HG03460 (cell line): Measurements from ENCODE around the gene ADAMTSL3.
"Not testable (repeated sequence)": the region's sequence is repeated elsewhere in the genome, so short reads cannot be mapped to it uniquely, and the experiment has no call there.

Experiments
- ATAC-seq: cut with Tn5 transposase; IDR thresholded peaks from one replicate; pipeline ENCODE4 v1.9.1; 2021; ENCODE audit not compliant: unreplicated experiment

ADAMTSL3 gene

GRCh38 chr15:83697716-83698115 lies 43.8 kb downstream of the ADAMTSL3 start:
- ATAC-seq, result no peak

GRCh38 chr15:83698294-83698693 lies 44.4 kb downstream of the ADAMTSL3 start:
- no peak for ATAC-seq

DNA sequence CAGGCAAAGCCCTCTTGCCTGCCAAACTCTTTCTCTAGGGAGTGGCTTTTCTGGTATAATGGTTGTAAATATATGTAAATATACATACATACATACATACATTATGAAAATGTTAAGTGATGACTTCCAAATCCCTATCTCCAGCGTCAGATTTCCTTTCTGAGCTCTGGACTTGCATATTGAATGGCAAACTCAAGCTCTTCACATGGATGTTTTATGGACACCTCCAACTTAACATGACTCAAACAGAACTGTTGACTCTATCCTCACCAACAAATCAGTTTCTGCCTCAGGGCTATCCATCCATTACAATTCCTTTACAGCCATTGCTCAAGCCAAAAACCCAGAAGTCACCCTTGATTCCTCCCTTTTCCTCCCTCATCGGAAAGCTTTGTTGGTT lies 45.1 kb downstream of the ADAMTSL3 start:
- ATAC-seq, result no peak

- ATAC-seq, result no peak
These were observed 46.2 kb downstream of the ADAMTSL3 start for GRCh38 chr15:83700082-83700481.

DNA sequence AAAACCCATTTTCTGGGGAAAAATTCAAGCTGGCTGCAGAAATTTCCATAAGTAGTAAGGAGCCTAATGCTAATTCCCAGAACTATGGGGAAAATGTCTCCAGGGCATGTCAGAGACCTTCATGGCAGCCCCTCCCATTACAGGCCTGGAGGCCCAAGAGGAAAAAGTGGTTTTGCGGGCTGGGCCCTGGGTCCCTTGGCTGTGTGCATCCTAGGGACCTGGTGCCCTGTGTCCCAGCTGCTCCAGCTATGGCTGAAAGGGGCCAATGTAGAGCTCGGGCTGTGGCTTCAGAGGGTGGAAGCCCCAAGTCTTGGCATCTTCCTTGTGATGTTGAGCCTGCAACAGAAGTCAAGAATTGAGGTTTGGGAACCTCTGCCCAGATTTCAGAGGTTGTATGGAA lies 48.4 kb downstream of the ADAMTSL3 start:
- not testable (repeated sequence) for ATAC-seq

DNA sequence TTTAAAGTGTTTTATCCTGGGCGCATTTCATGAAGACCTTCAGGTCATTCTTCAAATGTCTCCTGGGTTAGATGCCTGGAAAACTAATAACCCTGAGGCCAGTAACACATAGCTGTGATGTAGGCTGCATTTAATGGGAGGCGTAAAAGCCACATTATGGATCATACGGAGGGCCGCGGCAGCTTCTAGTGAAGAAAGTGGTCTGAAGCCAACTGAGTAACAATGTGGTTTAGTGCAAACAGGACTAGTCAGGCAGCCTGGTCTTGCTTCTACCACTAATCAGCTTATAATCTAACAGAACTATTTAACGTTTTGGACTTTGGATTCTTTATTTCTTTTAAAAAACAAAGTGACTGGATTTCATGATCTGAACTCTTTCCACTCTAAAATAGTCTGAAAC lies 54.4 kb downstream of the ADAMTSL3 start:
- no peak for ATAC-seq

DNA sequence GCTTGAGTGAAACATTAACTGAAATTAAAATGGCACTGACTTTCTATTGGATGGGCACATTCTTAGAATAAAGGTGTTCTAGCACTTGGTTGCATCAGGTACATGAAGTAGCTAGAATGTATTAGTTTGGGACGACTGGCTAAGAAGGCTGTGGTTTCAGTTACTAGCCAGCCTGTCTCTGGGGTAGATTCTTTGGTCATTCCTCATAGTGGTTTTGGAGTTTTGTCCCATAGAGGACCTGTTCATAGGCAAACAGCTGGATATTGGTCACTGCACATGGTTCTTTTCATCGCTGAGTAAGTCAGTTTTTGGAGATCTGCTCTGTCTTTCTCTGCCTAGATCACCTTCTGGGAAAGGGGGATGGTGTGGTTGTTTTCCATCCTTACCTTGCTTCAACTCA lies 55.3 kb downstream of the ADAMTSL3 start:
- ATAC-seq, result no peak

DNA sequence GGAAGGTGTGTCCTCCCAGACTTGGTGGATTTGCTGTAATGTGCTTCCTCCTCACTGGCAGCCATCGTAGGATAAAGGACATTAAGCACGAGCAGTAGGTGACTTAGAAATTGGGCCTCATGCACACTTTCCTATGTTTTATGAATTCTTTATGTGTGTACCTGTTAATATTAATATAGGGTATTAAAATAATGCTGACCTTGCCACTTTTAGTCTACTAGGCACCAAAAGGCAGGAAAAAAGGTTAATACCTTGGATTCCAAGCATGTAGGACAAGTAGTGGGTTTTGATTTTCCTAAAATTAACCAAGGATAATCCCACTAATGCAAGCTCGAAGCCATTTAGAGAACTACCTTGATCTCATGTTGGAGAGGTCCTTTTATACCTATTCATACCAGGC lies 55.9 kb downstream of the ADAMTSL3 start:
- no peak for ATAC-seq

GRCh38 chr15:83710452-83710851 lies 56.5 kb downstream of the ADAMTSL3 start:
- no peak for ATAC-seq

DNA sequence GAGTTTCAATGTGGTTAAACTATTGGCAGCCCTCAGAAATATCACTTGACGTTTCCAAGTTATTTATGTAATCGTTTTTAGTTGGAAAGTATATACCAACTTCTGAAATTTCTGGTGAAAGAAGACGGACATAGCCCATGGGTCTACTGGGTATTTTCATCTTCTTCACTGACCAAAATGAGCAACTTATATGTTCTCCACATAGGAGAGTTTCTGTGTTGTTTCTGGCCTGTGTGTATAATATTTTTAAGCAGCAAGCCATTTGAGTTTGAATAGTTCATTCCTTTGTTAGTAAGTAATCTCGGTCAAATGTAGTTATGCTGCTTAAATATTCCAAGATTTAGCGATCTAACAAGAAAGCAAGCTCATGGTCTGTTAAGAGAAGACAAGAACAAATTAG lies 57.3 kb downstream of the ADAMTSL3 start:
- no peak for ATAC-seq

GRCh38 chr15:83713242-83713641 lies 59.3 kb downstream of the ADAMTSL3 start:
- ATAC-seq, result no peak

GRCh38 chr15:83714939-83715628 lies 61.2 kb downstream of the ADAMTSL3 start:
- no peak for ATAC-seq

DNA sequence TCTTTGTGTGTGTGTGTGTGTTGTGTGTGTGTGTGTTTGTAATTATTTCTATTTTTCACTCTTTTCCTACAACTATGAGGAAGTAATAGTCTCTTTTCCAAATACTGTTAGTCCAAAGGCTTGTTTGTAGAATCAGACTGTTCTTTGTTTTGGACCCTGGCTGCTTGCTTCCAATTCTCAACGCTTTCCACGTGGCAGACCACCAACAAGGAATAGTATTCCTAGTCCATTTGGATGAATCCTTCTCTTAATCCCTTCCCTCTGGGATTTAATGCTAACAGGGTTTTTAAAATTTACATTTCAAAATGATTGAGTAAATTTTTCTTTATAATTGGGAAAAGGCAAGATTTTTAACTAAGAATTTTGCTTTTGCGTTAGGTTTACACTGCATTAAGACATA lies 62.7 kb downstream of the ADAMTSL3 start:
- ATAC-seq, result no peak

DNA sequence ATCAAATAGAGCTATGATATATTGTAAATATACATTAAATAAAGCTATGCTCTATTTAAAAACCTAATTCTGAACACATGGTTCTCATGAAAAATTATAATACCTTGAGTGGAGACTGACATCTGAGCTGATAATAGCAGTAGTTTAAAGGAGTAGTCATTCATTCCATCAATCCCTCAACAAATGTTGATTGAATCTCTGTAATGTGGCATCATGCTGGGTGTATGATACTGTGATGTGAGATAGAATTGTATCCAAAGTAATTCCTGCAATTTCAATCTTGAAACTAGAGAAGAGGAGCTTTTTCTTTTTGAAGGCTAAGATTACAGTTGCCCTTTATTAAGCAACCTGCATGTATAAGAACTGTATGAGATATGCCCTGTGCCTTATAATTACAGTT lies 63.1 kb downstream of the ADAMTSL3 start:
- ATAC-seq, result no peak

DNA sequence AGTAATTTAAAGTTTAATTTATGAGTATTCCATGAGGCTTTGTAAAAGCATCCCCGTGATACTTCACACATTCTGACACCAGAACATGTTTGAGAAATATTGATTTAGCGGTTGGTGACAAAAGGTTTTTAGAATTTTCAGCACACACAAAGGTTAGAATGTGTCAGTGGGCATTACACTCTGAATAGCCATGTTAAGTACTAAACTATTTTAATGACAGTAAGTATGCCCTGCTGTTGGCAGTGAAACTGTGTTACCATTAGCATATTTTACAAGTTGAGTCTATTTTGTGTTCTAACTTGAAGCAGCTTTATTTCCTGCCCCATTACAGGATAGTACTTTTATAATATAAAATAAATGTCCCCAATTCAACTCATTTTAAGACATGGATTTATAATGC lies 66.5 kb downstream of the ADAMTSL3 start:
- no peak for ATAC-seq

DNA sequence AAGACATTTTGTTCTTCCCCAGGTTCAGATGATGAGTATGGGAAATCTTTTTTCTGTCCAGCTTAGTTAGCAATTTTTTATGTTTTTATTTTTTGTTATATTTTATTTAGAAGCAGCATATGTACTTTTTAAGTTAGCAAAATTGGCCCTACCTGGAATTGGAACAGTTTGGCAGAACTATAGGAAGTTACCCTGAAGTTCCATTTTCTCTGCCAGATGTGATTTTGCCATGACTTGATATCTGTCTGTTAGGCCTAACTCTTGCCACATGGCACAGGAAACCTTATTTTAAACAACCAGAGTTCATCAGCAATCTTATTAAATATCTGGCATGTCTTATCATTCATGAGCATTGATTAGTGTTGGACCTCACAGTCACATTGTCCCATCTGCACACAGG lies 67.1 kb downstream of the ADAMTSL3 start:
- ATAC-seq, result no peak

DNA sequence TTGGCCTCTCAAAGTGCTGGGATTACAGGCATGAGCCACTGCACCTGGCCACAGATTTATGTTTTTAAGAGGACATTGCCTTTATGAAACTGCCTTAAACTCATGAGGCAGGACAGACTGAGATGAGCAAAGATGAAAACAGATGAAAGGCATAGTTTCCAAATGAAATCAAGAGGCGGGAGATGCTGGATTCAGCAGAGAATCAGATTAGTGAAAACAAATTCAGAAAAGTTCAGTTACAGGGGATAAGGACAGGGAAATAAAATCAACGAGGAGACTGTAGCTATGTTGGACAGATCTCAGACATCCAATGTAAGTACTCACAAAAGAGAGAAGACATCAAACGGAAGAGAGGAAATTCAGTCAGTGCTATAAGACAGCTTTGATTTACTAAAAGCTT lies 68.1 kb downstream of the ADAMTSL3 start:
- ATAC-seq, result no peak

- no peak for ATAC-seq
These were observed 69.3 kb downstream of the ADAMTSL3 start for GRCh38 chr15:83723216-83723615.

- ATAC-seq, result no peak
These were observed 78.3 kb downstream of the ADAMTSL3 start for GRCh38 chr15:83732196-83732595.

GRCh38 chr15:83732770-83733169 lies 78.8 kb downstream of the ADAMTSL3 start:
- no peak for ATAC-seq

- no peak for ATAC-seq
These were observed 79.3 kb downstream of the ADAMTSL3 start for GRCh38 chr15:83733206-83733605.

DNA sequence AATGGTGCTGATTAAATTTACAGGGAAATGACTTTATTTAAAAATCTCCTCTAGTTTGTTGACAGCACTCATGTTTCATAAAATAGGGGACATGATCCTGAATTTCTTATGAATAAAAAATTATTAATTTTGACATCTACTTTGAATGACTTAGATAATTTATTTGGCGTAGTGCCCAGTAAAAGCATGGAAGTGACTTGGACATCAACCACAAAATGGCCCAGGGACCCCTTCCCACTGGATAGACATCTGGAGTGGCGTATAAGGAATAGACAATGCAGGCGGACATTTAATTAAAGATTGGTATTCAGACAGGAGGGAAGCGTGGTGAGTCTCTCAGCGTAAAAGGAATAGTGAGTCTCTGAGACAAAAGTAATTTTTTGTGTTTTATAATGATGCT lies 79.8 kb downstream of the ADAMTSL3 start:
- no peak for ATAC-seq

GRCh38 chr15:83734487-83734886 lies 80.6 kb downstream of the ADAMTSL3 start:
- ATAC-seq, result no peak
